ENCODE measurements around the gene C1orf53. TPM values are rescaled to one million over a fixed set of nuclear protein-coding genes. Genes with fewer than 3 reads are reported as not detected.

C1orf53 gene
- total and polyA plus RNA-seq, 8 donors = 1.5 to 8.9 (median 3.1) TPM

- peaks cover 22 to 59% of the 10 kb centered on the region in 2 donors for H3K4me1 ChIP-seq
Observed at GRCh38 chr1:197918807-197919345, 16.4 kb downstream of the C1orf53 start.

GRCh38 chr1:197919346-197920066, 17.1 kb downstream of the C1orf53 start:
- H3K27ac ChIP-seq = no peak overlapping the region
- intact Hi-C loops (cut with DNase I) = no loop called here
- no peak for ATAC-seq
- peaks cover 22 to 54% of the 10 kb centered on the region in 2 donors for H3K4me1 ChIP-seq
- peaks cover 89 to 100% of the 10 kb centered on the region in 2 donors for H3K27me3 ChIP-seq
- no peaks in the 10 kb centered on the region for H3K9me3 ChIP-seq
- H3K36me3 ChIP-seq = no peaks in the 10 kb centered on the region
- TF ChIP-seq CTCF (IDR thresholded peaks at IDR 0.05) = no peak
- peak in 1 of 4 donors; percentile 65 for DNase-seq
- H3K4me3 ChIP-seq = no peak overlapping the region

More at GRCh38 chr1:197918807-197919345, 16.4 kb downstream of the C1orf53 start:
- ATAC-seq (no peak), DNase-seq (no peak)
- Histone ChIP-seq H3K27ac (no peak overlapping the region), H3K27me3 (peaks cover 90 to 100% of the 10 kb centered on the region in 2 donors), H3K36me3 (no peaks in the 10 kb centered on the region), H3K4me3 (no peak overlapping the region), H3K9me3 (no peaks in the 10 kb centered on the region)
- TF ChIP-seq CTCF (IDR thresholded peaks at IDR 0.05) = no peak
- intact Hi-C loops (cut with DNase I) = no loop called here

GRCh38 chr1:197920067-197920396, 17.6 kb downstream of the C1orf53 start:
- H3K4me3 ChIP-seq = no peak overlapping the region
- intact Hi-C loops (cut with DNase I) = no loop called here

GRCh38 chr1:197920414-197921117, 18.1 kb downstream of the C1orf53 start:
- peaks cover 22 to 51% of the 10 kb centered on the region in 2 donors for H3K4me1 ChIP-seq
- no peaks in the 10 kb centered on the region for H3K9me3 ChIP-seq
- no peak overlapping the region for H3K4me3 ChIP-seq
- DNase-seq (no peak), ATAC-seq (no peak)
- H3K27me3 ChIP-seq = peaks cover 78 to 97% of the 10 kb centered on the region in 2 donors
- no peak overlapping the region for H3K27ac ChIP-seq
- TF ChIP-seq CTCF (IDR thresholded peaks at IDR 0.05) = no peak
- no peaks in the 10 kb centered on the region for H3K36me3 ChIP-seq
- intact Hi-C loops (cut with DNase I) = no loop called here

More at GRCh38 chr1:197920067-197920396, 17.6 kb downstream of the C1orf53 start:
- Histone ChIP-seq H3K27ac (no peak overlapping the region), H3K9me3 (no peaks in the 10 kb centered on the region), H3K36me3 (no peaks in the 10 kb centered on the region), H3K4me1 (peaks cover 22 to 54% of the 10 kb centered on the region in 2 donors), H3K27me3 (peaks cover 84 to 97% of the 10 kb centered on the region in 2 donors)
- no peak for TF ChIP-seq CTCF (IDR thresholded peaks at IDR 0.05)
- DNase-seq (no peak), ATAC-seq (no peak)

All from left lung (tissue), 10 donors.